RPMI8226 (cell line): Measurements from ENCODE around the gene LMO7.

ENCODE experiments used
- DNase-seq: peaks from one replicate; pipeline ENCODE4 v3.0.0-alpha.2; 2015

Gene LMO7

GRCh38 chr13:75804605-75805004 lies 168.5 kb downstream of the LMO7 start:
- no peak for DNase-seq

- no peak for DNase-seq
These were observed 170.0 kb downstream of the LMO7 start for GRCh38 chr13:75806117-75806516.

- DNase-seq, result no peak
These were observed 175.2 kb downstream of the LMO7 start for GRCh38 chr13:75811361-75811760.

GRCh38 chr13:75811841-75812240 lies 175.7 kb downstream of the LMO7 start:
- no peak for DNase-seq

- no peak for DNase-seq
These were observed 176.6 kb downstream of the LMO7 start for GRCh38 chr13:75812751-75813181.

- no peak for DNase-seq
These were observed 177.2 kb downstream of the LMO7 start for GRCh38 chr13:75813323-75813722.

GRCh38 chr13:75818179-75818967 lies 182.2 kb downstream of the LMO7 start:
- DNase-seq, result no peak

- DNase-seq, result no peak
These were observed 182.8 kb downstream of the LMO7 start for GRCh38 chr13:75818968-75819225.

GRCh38 chr13:75825161-75825560 lies 189.0 kb downstream of the LMO7 start:
- no peak for DNase-seq

GRCh38 chr13:75825594-75825993 lies 189.5 kb downstream of the LMO7 start:
- DNase-seq, result no peak

- no peak for DNase-seq
These were observed 190.3 kb downstream of the LMO7 start for GRCh38 chr13:75826391-75826790.

- no peak for DNase-seq
These were observed 193.7 kb downstream of the LMO7 start for GRCh38 chr13:75829830-75830229.

GRCh38 chr13:75830842-75831241 lies 194.7 kb downstream of the LMO7 start:
- DNase-seq, result no peak

GRCh38 chr13:75831389-75831788 lies 195.3 kb downstream of the LMO7 start:
- DNase-seq, result no peak

GRCh38 chr13:75832812-75833211 lies 196.7 kb downstream of the LMO7 start:
- DNase-seq, result no peak

GRCh38 chr13:75836441-75836840 lies 200.3 kb downstream of the LMO7 start:
- DNase-seq, result no peak

GRCh38 chr13:75838366-75839005 lies 202.4 kb downstream of the LMO7 start:
- DNase-seq, result no peak

- DNase-seq, result no peak
These were observed 203.3 kb downstream of the LMO7 start for GRCh38 chr13:75839406-75839805.

- no peak for DNase-seq
These were observed 205.8 kb downstream of the LMO7 start for GRCh38 chr13:75841905-75842304.

GRCh38 chr13:75843074-75843473 lies 206.9 kb downstream of the LMO7 start:
- DNase-seq, result no peak

GRCh38 chr13:75843991-75844390 lies 207.9 kb downstream of the LMO7 start:
- DNase-seq, result no peak

- DNase-seq, result no peak
These were observed 211.5 kb downstream of the LMO7 start for GRCh38 chr13:75847588-75847987.

GRCh38 chr13:75850916-75851315 lies 214.8 kb downstream of the LMO7 start:
- no peak for DNase-seq

- DNase-seq, result no peak
These were observed 219.1 kb downstream of the LMO7 start for GRCh38 chr13:75855216-75855615.

GRCh38 chr13:75855847-75856246 lies 219.7 kb downstream of the LMO7 start:
- DNase-seq, result no peak
